ENCODE data around the gene MAST3. TPM values are rescaled to one million over a fixed set of nuclear protein-coding genes. Genes with fewer than 3 reads are reported as not detected.
A peak's percentile ranks its signal among the peaks of the same experiment; 100 is the strongest.
"Not testable (repeated sequence)": the region's sequence is repeated elsewhere in the genome, so short reads cannot be mapped to it uniquely, and the experiment has no call there.

MAST3 gene
- total RNA-seq, 2 donors from 2014 or later = 23.5 to 46.6 TPM

DNA sequence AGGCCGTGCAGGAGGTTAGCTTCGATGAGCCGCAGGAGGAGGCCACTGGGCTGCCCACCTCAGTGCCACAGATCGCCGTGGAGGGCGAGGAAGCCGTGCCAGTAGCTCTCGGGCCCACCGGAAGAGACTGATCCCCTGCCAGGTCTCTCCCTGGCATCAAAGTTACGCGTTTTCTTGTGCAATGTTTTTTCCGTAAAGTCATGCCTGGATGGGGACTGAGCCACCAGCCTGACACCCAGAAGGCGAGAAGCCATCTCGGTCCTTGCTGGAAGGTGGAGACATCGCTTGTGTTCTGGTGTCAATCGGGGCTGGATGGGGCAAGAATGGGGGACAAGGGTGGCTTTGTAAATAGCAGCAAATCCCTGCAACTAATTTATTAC, 52.0 kb downstream of the MAST3 start:
- peaks cover 58% of the 10 kb centered on the region for H3K36me3 Mint-ChIP-seq (ENCODE audit: low read depth)
- H3K27me3 Mint-ChIP-seq = no peaks in the 10 kb centered on the region
- ATAC-seq (replicated peaks) = no peak
- peaks cover 16% of the 10 kb centered on the region for H3K4me1 Mint-ChIP-seq
- no peak overlapping the region for H3K27ac Mint-ChIP-seq
- no peak overlapping the region for H3K4me3 Mint-ChIP-seq
- H3K9me3 Mint-ChIP-seq = no peaks in the 10 kb centered on the region

DNA sequence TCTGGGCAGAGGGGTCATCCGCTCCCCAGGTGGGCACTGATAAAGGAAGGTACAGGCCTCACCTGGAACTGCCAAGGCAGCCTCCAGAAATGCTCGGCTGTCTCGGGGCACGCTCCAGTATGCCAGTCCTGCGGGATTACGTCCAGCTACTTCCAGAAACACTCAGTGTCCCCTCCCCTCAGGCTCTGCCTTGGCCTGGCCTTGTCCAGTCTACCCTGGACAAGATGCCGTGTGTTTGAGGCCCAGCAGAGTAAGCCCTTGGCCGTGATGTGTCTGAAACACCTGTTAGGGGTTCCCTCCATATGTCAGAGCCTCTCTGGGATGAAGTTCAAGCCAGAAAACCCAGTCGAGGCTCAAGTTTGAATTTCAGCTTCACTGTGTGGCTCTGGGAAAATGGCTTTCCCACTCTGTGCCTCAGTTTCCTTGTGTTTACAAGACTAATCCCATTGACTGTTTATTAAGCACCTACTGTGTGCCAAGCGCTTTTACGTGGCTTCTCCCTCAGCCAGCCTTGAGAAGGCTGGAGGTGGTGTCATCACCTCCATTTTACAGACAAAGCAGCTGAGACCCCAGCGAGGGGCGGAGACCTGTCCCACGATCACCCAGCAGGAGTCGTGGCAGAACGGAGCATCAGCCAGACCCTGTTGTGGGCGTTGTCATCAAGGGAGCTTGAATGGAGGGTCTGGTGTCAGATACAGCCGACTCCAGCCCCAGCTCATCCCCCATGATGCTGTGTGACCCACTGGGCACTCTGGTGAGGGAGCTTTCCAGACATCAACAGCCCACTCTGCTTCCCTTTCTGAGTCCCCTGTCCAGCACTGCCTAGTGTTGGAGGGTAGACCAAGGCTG, 53.4 kb downstream of the MAST3 start:
- H3K4me3 Mint-ChIP-seq = peak overlapping the region; percentile 93

DNA sequence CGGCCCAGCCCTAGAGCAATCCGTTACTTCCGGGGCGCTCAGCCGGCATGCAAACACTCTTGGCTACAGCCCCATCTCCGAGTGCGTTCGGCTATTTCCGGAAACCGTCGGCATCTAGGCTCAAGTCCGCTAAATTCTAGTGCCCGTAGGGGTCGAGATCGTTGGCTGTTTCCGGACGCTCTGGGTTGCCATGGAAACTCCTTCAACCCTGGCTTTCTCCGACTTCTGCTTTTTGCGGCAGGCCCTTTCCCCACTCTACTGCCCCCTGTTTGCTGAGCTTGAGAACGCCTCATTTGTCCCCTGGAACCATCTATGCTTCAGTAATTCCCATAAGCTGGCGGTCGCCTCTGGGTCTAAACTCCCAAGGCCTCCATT, 54.9 kb downstream of the MAST3 start:
- Mint-ChIP-seq H3K4me3 (peak overlapping the region; percentile 93), H3K27ac (peak overlapping the region; percentile 98), H3K4me1 (peaks cover 16% of the 10 kb centered on the region), H3K27me3 (no peaks in the 10 kb centered on the region), H3K36me3 (ENCODE audit: low read depth) (peaks cover 29% of the 10 kb centered on the region), H3K9me3 (no peaks in the 10 kb centered on the region)
- ATAC-seq (replicated peaks) = peak; percentile 75

More for the DNA sequence above, 53.4 kb downstream of the MAST3 start:
- Mint-ChIP-seq H3K36me3 (ENCODE audit: low read depth) (peaks cover 44% of the 10 kb centered on the region), H3K27ac (peak overlapping the region; percentile 98), H3K4me1 (peaks cover 16% of the 10 kb centered on the region), H3K9me3 (no peaks in the 10 kb centered on the region), H3K27me3 (no peaks in the 10 kb centered on the region)
- no peak for ATAC-seq (replicated peaks)

DNA sequence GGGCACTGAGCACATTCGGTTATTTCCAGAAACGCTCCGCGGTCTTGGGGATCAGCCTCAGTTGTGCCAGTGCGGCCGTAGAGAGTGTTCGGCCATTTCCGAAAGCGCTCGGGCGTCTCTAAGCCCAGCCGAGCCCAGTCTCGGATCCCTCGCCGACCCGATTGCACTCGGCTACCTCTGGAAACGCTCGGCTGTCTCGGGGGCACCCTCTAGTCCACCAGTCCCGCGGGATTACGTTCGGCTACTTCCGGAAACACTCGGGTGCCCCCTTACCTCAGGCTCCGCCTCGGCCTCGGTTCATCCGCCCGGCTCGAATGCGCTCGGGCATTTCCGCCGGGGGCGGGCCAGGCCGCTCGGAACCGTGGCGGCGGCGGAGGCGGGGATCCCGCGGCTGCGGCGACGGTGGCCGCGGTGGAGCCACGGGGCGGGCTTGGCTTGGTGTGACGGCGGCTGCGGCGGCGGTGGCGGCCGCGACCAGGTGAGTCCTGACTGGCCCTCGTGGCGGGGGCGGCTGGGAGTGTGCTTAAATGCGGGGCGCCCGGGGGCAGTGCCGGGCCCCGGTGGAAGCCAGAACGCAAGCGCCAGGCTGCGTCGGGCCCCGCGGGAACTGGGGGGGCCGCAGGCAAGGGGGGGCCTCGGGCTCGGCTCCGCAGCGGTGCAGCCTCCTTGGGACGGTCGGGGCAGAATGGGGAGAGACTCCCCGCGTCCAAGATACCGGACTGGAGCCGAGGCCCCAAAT, 55.4 kb downstream of the MAST3 start, which contains the start of gene PIK3R2:
TSS of gene PIK3R2 (plus strand) at position 347 of the 739 bp plus-strand sequence. CDS start 2,717 bp downstream, outside the sequence.
- Mint-ChIP-seq H3K4me1 (peaks cover 16% of the 10 kb centered on the region), H3K36me3 (ENCODE audit: low read depth) (peaks cover 24% of the 10 kb centered on the region), H3K9me3 (no peaks in the 10 kb centered on the region), H3K27ac (peak within 1 kb of the TSS; percentile 98), H3K27me3 (no peaks in the 10 kb centered on the region), H3K4me3 (peak within 1 kb of the TSS; percentile 93)
- ATAC-seq (replicated peaks) = peak; percentile 90

DNA sequence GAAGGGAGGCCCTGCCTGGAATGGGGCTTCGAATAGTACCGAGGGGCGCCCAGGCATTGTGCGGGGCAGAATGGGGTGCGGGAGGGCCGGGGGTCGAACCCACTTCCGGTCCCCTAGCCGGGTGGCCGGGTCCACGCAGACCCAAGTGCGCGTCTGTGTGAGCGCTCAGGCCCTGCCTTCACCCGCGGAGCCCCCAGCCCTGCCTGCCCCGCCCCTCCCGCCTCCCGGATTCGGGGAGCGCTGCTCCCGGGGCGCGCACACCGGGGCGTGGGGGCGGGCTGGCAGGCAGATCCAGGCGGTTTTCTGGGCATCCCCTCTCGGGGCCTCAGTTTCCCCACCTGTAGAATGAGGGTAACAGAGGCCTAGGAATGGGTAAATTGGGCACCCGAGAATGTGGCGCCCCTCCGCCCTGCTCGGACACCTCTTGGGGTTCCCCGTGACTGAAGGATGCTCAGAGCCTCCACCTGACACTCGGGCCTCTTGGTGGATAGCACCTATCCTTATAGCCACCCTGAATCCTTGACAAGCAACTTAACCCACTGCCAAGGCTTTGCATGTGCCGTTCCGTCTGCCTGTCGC, 56.1 kb downstream of the MAST3 start:
- Mint-ChIP-seq H3K27ac (peak overlapping the region; percentile 91), H3K4me1 (peaks cover 16% of the 10 kb centered on the region), H3K27me3 (no peaks in the 10 kb centered on the region), H3K9me3 (no peaks in the 10 kb centered on the region), H3K4me3 (peak overlapping the region; percentile 93), H3K36me3 (ENCODE audit: low read depth) (peaks cover 17% of the 10 kb centered on the region)
- ATAC-seq (replicated peaks) = no peak

DNA sequence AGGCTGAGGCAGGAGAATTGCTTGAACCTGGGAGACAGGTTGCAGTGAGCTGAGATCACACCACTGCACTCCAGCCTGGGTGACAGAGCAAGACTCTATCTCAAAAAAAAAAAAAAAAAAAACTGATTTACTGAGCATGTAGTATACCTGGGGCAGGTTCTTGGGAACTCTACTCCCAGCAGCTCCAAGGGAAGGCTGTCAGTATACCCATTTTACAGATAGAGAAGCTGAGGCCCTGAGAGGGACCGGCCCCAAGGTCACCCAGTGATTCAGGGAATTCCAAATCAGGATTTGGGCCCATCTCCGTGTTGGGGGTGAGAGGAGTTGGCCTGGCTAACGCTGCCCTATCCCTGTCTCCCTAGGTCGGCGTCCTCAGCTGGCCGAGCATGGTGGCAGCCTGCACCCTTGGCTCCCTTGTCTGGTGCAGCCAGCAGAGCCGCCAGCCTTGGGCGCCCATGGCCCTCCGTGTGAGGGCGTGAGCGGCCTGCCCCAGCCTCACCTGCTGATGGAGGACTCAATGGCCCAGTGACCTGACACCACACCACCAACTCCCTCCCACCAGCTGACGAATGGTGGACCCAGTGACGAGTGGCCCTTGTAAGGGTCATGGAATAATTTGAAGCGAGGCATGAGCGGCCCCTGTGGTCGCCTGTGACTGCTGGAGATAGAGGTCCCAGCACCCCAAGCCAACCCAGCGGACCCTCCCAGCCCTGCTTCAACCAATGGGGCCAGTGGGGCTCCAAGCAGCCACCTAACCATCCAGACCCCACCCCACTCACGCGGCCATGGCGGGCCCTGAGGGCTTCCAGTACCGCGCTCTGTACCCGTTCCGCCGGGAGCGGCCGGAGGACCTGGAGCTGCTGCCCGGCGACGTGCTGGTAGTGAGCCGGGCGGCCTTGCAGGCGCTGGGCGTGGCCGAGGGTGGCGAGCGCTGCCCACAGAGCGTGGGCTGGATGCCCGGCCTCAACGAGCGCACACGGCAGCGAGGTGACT, 57.8 kb downstream of the MAST3 start:
- Mint-ChIP-seq H3K4me3 (no peak overlapping the region), H3K27me3 (no peaks in the 10 kb centered on the region), H3K27ac (no peak overlapping the region), H3K9me3 (no peaks in the 10 kb centered on the region), H3K36me3 (ENCODE audit: low read depth) (peaks cover 11% of the 10 kb centered on the region), H3K4me1 (peaks cover 18% of the 10 kb centered on the region)
- no peak for ATAC-seq (replicated peaks)

DNA sequence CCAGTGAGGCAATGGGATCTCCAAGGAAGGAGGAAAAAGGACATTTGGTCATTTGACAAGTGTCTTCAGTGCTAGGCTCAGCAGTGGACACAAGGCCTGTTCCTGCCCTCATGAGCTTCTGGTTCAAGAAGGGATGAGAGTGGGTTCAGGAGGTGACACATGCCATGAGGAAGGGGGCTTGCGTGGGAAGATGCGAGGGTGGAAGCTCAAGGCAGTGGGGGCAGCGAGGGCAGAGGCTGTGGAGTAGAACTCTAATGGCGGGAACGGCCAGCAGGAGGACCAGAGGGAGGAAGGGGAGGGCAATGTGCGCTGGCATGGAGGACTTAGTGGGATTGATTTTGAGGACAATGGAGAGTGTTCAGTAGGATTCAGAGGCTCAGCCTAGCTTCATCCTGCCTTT, 58.7 kb downstream of the MAST3 start:
- peaks cover 6% of the 10 kb centered on the region for H3K36me3 Mint-ChIP-seq (ENCODE audit: low read depth)
- H3K27ac Mint-ChIP-seq = no peak overlapping the region
- H3K27me3 Mint-ChIP-seq = no peaks in the 10 kb centered on the region
- H3K9me3 Mint-ChIP-seq = no peaks in the 10 kb centered on the region
- peaks cover 21% of the 10 kb centered on the region for H3K4me1 Mint-ChIP-seq
- no peak overlapping the region for H3K4me3 Mint-ChIP-seq
- no peak for ATAC-seq (replicated peaks)

DNA sequence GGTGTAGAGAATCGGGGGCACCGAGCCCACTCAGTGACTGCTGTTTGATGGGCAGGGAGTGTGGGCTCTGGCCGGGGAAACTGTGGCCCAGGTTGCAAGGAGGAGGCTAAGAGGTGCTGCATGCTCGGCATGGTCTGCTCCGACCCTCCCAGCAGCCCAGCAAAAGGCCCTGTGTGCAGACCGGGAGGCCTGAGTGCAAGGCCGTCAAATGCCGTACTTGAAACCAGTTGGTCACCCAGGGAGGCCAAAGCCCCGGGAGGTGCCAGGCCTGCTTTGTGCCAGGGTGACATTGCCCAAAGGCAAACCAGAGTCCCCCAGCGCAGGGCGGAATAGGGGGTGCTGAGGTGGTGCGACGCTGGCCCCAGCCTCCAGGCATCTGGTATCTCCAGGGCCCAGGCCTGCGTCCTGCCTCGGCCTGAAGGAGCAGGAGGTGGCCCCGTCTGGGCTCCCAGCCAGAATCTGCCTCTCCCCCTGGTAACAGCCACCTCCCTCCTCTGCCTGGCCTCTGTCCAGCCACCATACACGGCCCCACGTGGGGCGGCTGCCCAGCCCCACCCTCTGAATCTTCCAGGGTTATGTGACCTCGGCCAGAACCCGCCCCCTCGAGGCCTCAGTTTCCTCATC, 59.4 kb downstream of the MAST3 start:
- H3K36me3 Mint-ChIP-seq (ENCODE audit: low read depth) = peaks cover 6% of the 10 kb centered on the region
- no peak overlapping the region for H3K27ac Mint-ChIP-seq
- no peak overlapping the region for H3K4me3 Mint-ChIP-seq
- no peaks in the 10 kb centered on the region for H3K27me3 Mint-ChIP-seq
- no peaks in the 10 kb centered on the region for H3K9me3 Mint-ChIP-seq
- H3K4me1 Mint-ChIP-seq = peaks cover 21% of the 10 kb centered on the region
- no peak for ATAC-seq (replicated peaks)

DNA sequence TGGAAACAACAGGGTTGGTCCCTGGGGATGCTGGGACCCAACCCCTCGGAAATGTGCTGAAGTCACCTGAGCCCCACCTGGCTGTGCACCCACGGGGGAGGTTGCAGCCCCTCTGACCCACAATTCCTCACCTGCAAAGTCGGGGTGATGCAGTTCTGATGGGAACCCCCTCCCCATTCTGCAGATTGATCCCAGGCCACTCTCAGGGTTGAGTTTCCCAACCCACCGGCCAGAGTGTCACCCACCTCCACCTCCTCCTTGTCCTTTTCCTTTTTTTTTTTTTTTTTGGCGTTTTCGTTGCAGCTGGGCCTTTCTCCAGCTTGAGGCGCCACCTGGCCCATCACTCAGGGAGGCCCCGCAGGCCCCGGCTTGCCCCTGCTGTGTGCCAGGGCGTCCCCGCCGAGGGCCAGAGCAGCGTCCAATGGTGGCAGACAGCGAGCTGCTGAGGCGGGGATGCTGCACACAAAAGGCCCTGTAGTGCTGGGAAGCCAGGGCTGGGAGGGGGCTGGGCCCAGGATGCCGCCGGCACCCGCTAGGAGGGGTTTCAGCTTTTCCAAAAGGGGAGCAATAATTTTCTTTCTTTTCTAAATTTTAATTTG, 60.0 kb downstream of the MAST3 start:
- ATAC-seq (replicated peaks) = no peak
- Mint-ChIP-seq H3K36me3 (ENCODE audit: low read depth) (peaks cover under 1% of the 10 kb centered on the region), H3K4me1 (peaks cover 15% of the 10 kb centered on the region), H3K9me3 (no peaks in the 10 kb centered on the region), H3K27ac (no peak overlapping the region), H3K4me3 (no peak overlapping the region), H3K27me3 (no peaks in the 10 kb centered on the region)

DNA sequence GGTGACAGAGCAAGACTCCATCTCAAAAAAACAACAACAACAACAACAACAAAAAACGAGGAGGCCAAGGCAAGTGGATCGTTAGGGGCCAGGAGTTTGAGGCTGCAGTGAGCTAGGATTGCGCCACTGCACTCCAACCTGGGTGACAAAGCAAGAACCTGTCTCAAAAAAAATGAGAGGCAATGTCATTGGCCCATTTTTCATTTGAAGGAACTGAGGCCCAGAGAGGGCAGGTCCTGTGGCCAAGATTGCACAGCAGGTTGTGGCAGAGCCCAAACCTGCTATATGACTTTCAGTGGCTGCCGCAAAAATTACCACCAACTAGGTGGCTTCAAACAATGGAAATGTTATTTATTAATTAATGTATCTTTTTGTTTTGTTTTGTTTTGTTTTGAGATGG, 60.9 kb downstream of the MAST3 start:
- Mint-ChIP-seq H3K4me1 (peaks cover 13% of the 10 kb centered on the region), H3K27ac (no peak overlapping the region), H3K9me3 (no peaks in the 10 kb centered on the region), H3K4me3 (no peak overlapping the region), H3K36me3 (ENCODE audit: low read depth) (peaks cover 7% of the 10 kb centered on the region), H3K27me3 (no peaks in the 10 kb centered on the region)
- no peak for ATAC-seq (replicated peaks)

DNA sequence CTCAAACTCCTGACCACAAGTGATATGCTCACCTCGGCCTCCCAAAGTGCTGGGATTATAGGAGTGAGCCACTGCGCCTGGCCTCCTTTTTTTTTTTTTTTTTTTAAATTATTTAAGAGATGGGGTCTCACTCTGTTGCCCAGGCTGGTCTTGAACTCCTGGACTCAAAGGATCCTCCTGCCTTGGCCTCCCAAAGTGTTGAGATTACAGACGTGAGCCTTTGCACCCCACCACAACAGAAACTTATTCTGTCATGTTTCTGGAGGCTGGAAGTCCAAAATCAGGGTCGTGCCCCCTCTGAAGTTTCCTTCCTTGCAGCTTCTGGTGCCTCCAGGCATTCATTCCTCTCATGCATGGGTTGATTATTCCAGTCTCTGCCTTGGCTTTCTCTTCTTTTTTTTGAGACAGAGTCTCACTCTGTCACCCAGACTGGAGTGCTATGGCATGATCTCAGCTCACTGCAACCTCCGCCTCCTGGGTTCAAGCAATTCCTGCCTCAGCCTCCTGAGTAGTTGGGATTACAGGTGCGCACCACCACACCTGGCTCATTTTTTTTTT, 61.6 kb downstream of the MAST3 start:
- H3K4me3 Mint-ChIP-seq; H3K27ac Mint-ChIP-seq; H3K36me3 Mint-ChIP-seq (ENCODE audit: low read depth); H3K27me3 Mint-ChIP-seq; H3K4me1 Mint-ChIP-seq; ATAC-seq (replicated peaks); H3K9me3 Mint-ChIP-seq: not testable (repeated sequence)

DNA sequence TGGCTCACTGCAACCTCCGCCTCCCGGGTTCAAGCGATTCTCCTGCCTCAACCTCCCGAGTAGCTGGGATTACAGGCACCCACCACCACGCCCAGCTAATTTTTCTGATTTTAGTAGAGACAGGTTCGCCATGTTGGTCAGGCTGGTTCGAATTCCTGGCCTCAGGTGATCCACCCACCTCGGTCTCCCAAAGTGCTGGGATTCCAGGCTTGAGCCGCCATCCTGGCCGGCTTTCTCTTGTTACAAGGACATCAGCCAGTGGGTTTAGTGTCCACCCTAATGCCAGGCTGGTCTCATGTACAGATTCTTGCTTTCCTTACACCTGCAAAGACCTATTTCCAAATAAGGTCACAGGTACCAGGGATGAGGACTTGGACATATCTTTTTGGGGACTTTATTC, 62.2 kb downstream of the MAST3 start:
- H3K4me1 Mint-ChIP-seq = peaks cover 5% of the 10 kb centered on the region
- H3K9me3 Mint-ChIP-seq = no peaks in the 10 kb centered on the region
- H3K36me3 Mint-ChIP-seq (ENCODE audit: low read depth) = peaks cover 9% of the 10 kb centered on the region
- ATAC-seq (replicated peaks) = no peak
- H3K4me3 Mint-ChIP-seq = no peak overlapping the region
- H3K27ac Mint-ChIP-seq = no peak overlapping the region
- H3K27me3 Mint-ChIP-seq = no peaks in the 10 kb centered on the region

DNA sequence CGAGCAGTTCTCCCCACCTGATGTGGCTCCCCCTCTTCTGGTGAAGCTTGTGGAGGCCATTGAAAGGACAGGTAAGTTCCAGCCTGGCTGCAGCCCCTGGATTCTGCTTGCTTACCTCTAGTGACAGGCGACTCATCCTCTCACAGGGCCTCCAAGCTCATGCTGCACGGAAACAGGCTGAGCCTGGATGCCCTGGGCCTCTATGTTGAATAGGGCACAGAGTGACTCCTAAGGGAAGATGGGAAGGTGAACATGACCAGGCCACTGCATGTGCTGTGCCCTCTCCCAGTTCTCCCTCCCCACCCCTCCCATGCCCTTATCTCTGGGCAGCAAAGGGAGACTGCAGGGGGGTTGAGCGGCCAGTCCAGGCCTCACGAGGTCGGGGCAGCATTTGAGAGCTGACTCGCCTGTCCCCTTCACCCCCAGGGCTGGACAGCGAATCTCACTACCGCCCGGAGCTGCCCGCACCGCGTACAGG, 63.0 kb downstream of the MAST3 start:
- peak overlapping the region; percentile 83 for H3K27ac Mint-ChIP-seq
- ATAC-seq (replicated peaks) = no peak
- H3K27me3 Mint-ChIP-seq = no peaks in the 10 kb centered on the region
- H3K36me3 Mint-ChIP-seq (ENCODE audit: low read depth) = peaks cover 10% of the 10 kb centered on the region
- peaks cover 5% of the 10 kb centered on the region for H3K4me1 Mint-ChIP-seq
- H3K4me3 Mint-ChIP-seq = peak overlapping the region; percentile 74
- H3K9me3 Mint-ChIP-seq = no peaks in the 10 kb centered on the region
